Measurements from ENCODE around the gene SHMT2. TPM values are rescaled to one million over a fixed set of nuclear protein-coding genes. Genes with fewer than 3 reads are reported as not detected.

Gene SHMT2
- total RNA-seq, 1 donor from 2014 or later = 490 TPM

- TF ChIP-seq, protein P1, sequence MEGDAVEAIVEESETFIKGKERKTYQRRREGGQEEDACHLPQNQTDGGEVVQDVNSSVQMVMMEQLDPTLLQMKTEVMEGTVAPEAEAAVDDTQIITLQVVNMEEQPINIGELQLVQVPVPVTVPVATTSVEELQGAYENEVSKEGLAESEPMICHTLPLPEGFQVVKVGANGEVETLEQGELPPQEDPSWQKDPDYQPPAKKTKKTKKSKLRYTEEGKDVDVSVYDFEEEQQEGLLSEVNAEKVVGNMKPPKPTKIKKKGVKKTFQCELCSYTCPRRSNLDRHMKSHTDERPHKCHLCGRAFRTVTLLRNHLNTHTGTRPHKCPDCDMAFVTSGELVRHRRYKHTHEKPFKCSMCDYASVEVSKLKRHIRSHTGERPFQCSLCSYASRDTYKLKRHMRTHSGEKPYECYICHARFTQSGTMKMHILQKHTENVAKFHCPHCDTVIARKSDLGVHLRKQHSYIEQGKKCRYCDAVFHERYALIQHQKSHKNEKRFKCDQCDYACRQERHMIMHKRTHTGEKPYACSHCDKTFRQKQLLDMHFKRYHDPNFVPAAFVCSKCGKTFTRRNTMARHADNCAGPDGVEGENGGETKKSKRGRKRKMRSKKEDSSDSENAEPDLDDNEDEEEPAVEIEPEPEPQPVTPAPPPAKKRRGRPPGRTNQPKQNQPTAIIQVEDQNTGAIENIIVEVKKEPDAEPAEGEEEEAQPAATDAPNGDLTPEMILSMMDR (IDR thresholded peaks at IDR 0.05; ENCODE audit: insufficient read depth, low read length, poor library complexity, severe bottlenecking) = peak; percentile 92
- H3K4me3 ChIP-seq (ENCODE audit: low read depth, low read length) = peak overlapping the region; percentile 8
- peaks cover 55% of the 10 kb centered on the region for H3K27me3 ChIP-seq (ENCODE audit: control insufficient read depth, insufficient read depth, low read length)
- DNase-seq (ENCODE audit: low read depth) = no peak
- H3K36me3 ChIP-seq (ENCODE audit: control insufficient read depth, insufficient read depth, low read length) = no peaks in the 10 kb centered on the region
Measured at GRCh38 chr12:57243521-57244311, 14.2 kb downstream of the SHMT2 start.

GRCh38 chr12:57244312-57244696, 14.8 kb downstream of the SHMT2 start:
- Histone ChIP-seq H3K27me3 (ENCODE audit: control insufficient read depth, insufficient read depth, low read length) (peaks cover 51% of the 10 kb centered on the region), H3K36me3 (ENCODE audit: control insufficient read depth, insufficient read depth, low read length) (no peaks in the 10 kb centered on the region), H3K4me3 (ENCODE audit: low read depth, low read length) (no peak overlapping the region)
- DNase-seq (ENCODE audit: low read depth) = no peak
- TF ChIP-seq, protein P1 (IDR thresholded peaks at IDR 0.05; ENCODE audit: insufficient read depth, low read length, poor library complexity, severe bottlenecking) = no peak

- DNase-seq (ENCODE audit: low read depth) = no peak
- H3K27me3 ChIP-seq (ENCODE audit: control insufficient read depth, insufficient read depth, low read length) = peaks cover 23% of the 10 kb centered on the region
- TF ChIP-seq, protein P1 (IDR thresholded peaks at IDR 0.05; ENCODE audit: insufficient read depth, low read length, poor library complexity, severe bottlenecking) = no peak
Measured at GRCh38 chr12:57247041-57247440, 17.5 kb downstream of the SHMT2 start.

DNA sequence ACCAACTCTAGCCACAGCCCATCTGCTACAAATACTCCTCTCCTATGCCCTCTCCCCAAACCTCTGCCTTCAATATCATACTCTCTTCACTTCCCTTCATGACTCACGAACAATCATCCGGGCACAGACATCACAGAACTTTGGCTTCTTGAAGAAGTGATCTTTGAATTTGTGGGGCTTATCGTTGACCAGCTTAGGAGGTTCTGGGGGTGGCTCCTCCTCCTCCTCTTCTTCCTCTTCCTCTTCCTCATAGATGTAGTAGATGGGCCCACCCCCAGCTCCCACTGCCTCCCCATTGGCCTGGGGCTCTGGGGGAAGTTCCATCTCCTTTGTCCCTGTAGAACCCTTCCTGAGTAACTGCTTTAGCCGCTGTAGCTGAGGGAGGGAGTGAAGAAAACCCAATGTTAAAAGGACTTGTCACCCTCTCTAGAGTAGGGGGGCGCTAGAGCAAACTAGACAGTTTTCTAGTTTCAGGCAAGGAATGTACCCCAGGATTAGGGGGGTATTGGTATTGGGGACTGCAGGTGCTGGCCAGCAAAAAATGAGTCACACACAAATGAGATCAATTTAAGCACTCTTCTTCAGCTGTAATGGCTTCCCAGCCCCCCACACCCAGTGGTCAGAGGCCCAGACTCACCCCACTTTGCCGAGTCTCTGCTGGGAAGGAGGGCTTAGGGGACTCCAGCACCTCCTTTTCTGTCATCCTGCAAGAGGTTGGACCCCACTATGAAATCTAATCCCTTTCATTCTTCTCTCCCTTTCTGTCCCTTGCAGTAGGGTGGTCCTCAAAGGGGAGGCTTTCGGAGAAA, 19.6 kb downstream of the SHMT2 start:
- no peak for DNase-seq (ENCODE audit: low read depth)
- Histone ChIP-seq H3K4me3 (ENCODE audit: low read depth, low read length) (no peak overlapping the region), H3K27me3 (ENCODE audit: control insufficient read depth, insufficient read depth, low read length) (peaks cover 4% of the 10 kb centered on the region), H3K36me3 (ENCODE audit: control insufficient read depth, insufficient read depth, low read length) (no peaks in the 10 kb centered on the region)
- TF ChIP-seq, protein P1 (IDR thresholded peaks at IDR 0.05; ENCODE audit: insufficient read depth, low read length, poor library complexity, severe bottlenecking) = no peak

More at GRCh38 chr12:57247041-57247440, 17.5 kb downstream of the SHMT2 start:
- H3K4me3 ChIP-seq (ENCODE audit: low read depth, low read length) = no peak overlapping the region
- H3K36me3 ChIP-seq (ENCODE audit: control insufficient read depth, insufficient read depth, low read length) = no peaks in the 10 kb centered on the region

- DNase-seq (ENCODE audit: low read depth) = no peak
- H3K36me3 ChIP-seq (ENCODE audit: control insufficient read depth, insufficient read depth, low read length) = no peaks in the 10 kb centered on the region
- no peak overlapping the region for H3K4me3 ChIP-seq (ENCODE audit: low read depth, low read length)
- TF ChIP-seq, protein P1 (IDR thresholded peaks at IDR 0.05; ENCODE audit: insufficient read depth, low read length, poor library complexity, severe bottlenecking) = no peak
- H3K27me3 ChIP-seq (ENCODE audit: control insufficient read depth, insufficient read depth, low read length) = no peaks in the 10 kb centered on the region
Measured at GRCh38 chr12:57250541-57250940, 21.0 kb downstream of the SHMT2 start.
